Activated CD4-positive, alpha-beta T cell treated with anti-CD3 and anti-CD28 coated beads, Interleukin-2, amount 10 ng/mL, durations not matched to agents 7 days and 5 days (primary cell): ENCODE data around the gene LPCAT3. TPM values are rescaled to one million over a fixed set of nuclear protein-coding genes. Genes with fewer than 3 reads are reported as not detected.

Source experiments
- CTCF ChIA-PET: fragments of 350-600 bp; sonication (Branson Sonifier 250); formaldehyde crosslinking; loops from one replicate; lab custom pipeline; 2021; ENCODE audit warnings: antibody characterized with exemption; lab: Charles Lee
- POLR2A ChIA-PET: fragments of 350-600 bp; sonication (Branson Sonifier 250); formaldehyde crosslinking; loops from one replicate; lab custom pipeline; 2021; ENCODE audit warnings: antibody characterized with exemption; lab: Charles Lee
- DNase-seq: peaks from one replicate; pipeline ENCODE4 v3.0.0-alpha.2; 2020
- H3K27ac Mint-ChIP-seq: one replicate; pipeline ENCODE4 v1.8.0; 2021; ENCODE audit warnings: mild to moderate bottlenecking, moderate library complexity, mixed read lengths
- H3K27me3 Mint-ChIP-seq: one replicate; pipeline ENCODE4 v1.8.0; 2021; ENCODE audit warnings: mixed read lengths
- H3K36me3 Mint-ChIP-seq: one replicate; pipeline ENCODE4 v1.8.0; 2021; ENCODE audit warnings: low read depth, mixed read lengths
- H3K4me1 Mint-ChIP-seq: one replicate; pipeline ENCODE4 v1.8.0; 2021; ENCODE audit warnings: mixed read lengths
- H3K4me3 Mint-ChIP-seq: one replicate; pipeline ENCODE4 v1.8.0; 2021; ENCODE audit warnings: mild to moderate bottlenecking, moderate library complexity, mixed read lengths
- H3K9me3 Mint-ChIP-seq: one replicate; pipeline ENCODE4 v1.8.0; 2021; ENCODE audit warnings: mixed read lengths
- total RNA-seq, 2 experiments: library from RNA; stranded (reverse); gene quantifications; one replicate each; pipeline ENCODE4 v1.2.3, GENCODE V29; 2021

LPCAT3 gene
- total RNA-seq, 2 experiments from 2014 or later, result 36.8 to 45.4 TPM

- Mint-ChIP-seq H3K27ac (peak overlapping the region; percentile 95), H3K4me1 (peaks cover 92% of the 10 kb centered on the region), H3K9me3 (no peaks in the 10 kb centered on the region), H3K4me3 (peak overlapping the region; percentile 65), H3K27me3 (no peaks in the 10 kb centered on the region), H3K36me3 (peaks cover 66% of the 10 kb centered on the region)
- ChIA-PET CTCF (interaction anchor here (0.8 to 13.3 kb wide), 13 partner anchors 9 to 147 kb away, joined by 3 to 388 read pairs (median 4); partner anchors contain the start of genes C12orf57, PTPN6, RNU7-1 and SPSB2), POLR2A (interaction anchor here (3.3 kb wide), 1 partner anchor 15 kb away, joined by 36 read pairs; the partner anchor contains the start of genes C12orf57 and RNU7-1)
- DNase-seq, result no peak
Observed at GRCh38 chr12:6960593-6961277, 57.5 kb downstream of the LPCAT3 start.

GRCh38 chr12:6959805-6960592 is 58.3 kb downstream of the LPCAT3 start:
- no peak for DNase-seq
- H3K4me1 Mint-ChIP-seq, result peaks cover 92% of the 10 kb centered on the region
- H3K4me3 Mint-ChIP-seq, result peak overlapping the region; percentile 83
- H3K9me3 Mint-ChIP-seq, result no peaks in the 10 kb centered on the region
- H3K27ac Mint-ChIP-seq, result peak overlapping the region; percentile 95
- ChIA-PET CTCF (interaction anchor here (0.6 to 13.3 kb wide), 12 partner anchors 16 to 643 kb away, joined by 3 to 388 read pairs (median 5); partner anchors contain the start of genes C12orf57, PTPN6, RNU7-1 and SPSB2), POLR2A (interaction anchor here (1.4 to 3.6 kb wide), 3 partner anchors 9 to 15 kb away, joined by 3 to 36 read pairs (median 35); partner anchors contain the start of genes C12orf57, PTPN6 and RNU7-1)
- H3K36me3 Mint-ChIP-seq, result peaks cover 65% of the 10 kb centered on the region
- no peaks in the 10 kb centered on the region for H3K27me3 Mint-ChIP-seq

- Mint-ChIP-seq H3K36me3 (peaks cover 70% of the 10 kb centered on the region), H3K27ac (peak overlapping the region; percentile 93), H3K4me3 (peak overlapping the region; percentile 83), H3K9me3 (no peaks in the 10 kb centered on the region), H3K4me1 (peaks cover 92% of the 10 kb centered on the region), H3K27me3 (no peaks in the 10 kb centered on the region)
- ChIA-PET CTCF (interaction anchor here (0.6 to 13.3 kb wide), 10 partner anchors 15 to 644 kb away, joined by 3 to 388 read pairs (median 4); partner anchors contain the start of genes ATN1, C12orf57, PTPN6 and RNU7-1), POLR2A (interaction anchor here (0.6 to 3.6 kb wide), 3 partner anchors 8 to 124 kb away, joined by 3 to 35 read pairs (median 3); partner anchors contain the start of genes C12orf57, PTPN6 and RNU7-1)
- peak; percentile 80 for DNase-seq
Observed at GRCh38 chr12:6959058-6959804, 59.0 kb downstream of the LPCAT3 start.

GRCh38 chr12:6958609-6959057 is 59.6 kb downstream of the LPCAT3 start:
- CTCF ChIA-PET, result interaction anchor here (1.2 to 13.3 kb wide), 6 partner anchors 15 to 155 kb away, joined by 3 to 388 read pairs (median 6); partner anchors contain the start of genes ATN1, C12orf57, PTPN6 and RNU7-1
- Mint-ChIP-seq H3K27ac (peak overlapping the region; percentile 93), H3K27me3 (no peaks in the 10 kb centered on the region), H3K4me1 (peaks cover 92% of the 10 kb centered on the region), H3K9me3 (no peaks in the 10 kb centered on the region), H3K4me3 (peak overlapping the region; percentile 83), H3K36me3 (peaks cover 76% of the 10 kb centered on the region)
- no peak for DNase-seq
- POLR2A ChIA-PET, result interaction anchor here (0.6 to 3.6 kb wide), 4 partner anchors 8 to 124 kb away, joined by 3 to 35 read pairs (median 3); partner anchors contain the start of genes C12orf57, PTPN6 and RNU7-1

GRCh38 chr12:6957741-6958608 is 60.3 kb downstream of the LPCAT3 start:
- Mint-ChIP-seq H3K27ac (peak overlapping the region; percentile 93), H3K9me3 (no peaks in the 10 kb centered on the region), H3K27me3 (no peaks in the 10 kb centered on the region), H3K4me1 (peaks cover 92% of the 10 kb centered on the region), H3K4me3 (peak overlapping the region; percentile 83), H3K36me3 (peaks cover 82% of the 10 kb centered on the region)
- CTCF ChIA-PET, result interaction anchor here (0.9 to 13.3 kb wide), 11 partner anchors 14 to 228 kb away, joined by 3 to 388 read pairs (median 3); partner anchors contain the start of genes ATN1, C12orf57, MLF2 and PTPN6
- POLR2A ChIA-PET, result interaction anchor here (0.6 to 3.6 kb wide), 3 partner anchors 13 to 123 kb away, joined by 3 to 35 read pairs (median 3); partner anchors contain the start of genes C12orf57 and RNU7-1
- DNase-seq, result no peak

GRCh38 chr12:6957151-6957701 is 61.0 kb downstream of the LPCAT3 start:
- Mint-ChIP-seq H3K9me3 (no peaks in the 10 kb centered on the region), H3K27ac (peak overlapping the region; percentile 93), H3K4me3 (peak overlapping the region; percentile 39), H3K27me3 (no peaks in the 10 kb centered on the region), H3K36me3 (peaks cover 90% of the 10 kb centered on the region), H3K4me1 (peaks cover 86% of the 10 kb centered on the region)
- ChIA-PET CTCF (interaction anchor here (0.9 to 13.3 kb wide), 9 partner anchors 8 to 227 kb away, joined by 3 to 388 read pairs (median 3); partner anchors contain the start of genes C12orf57, MLF2, PTPN6 and RNU7-1), POLR2A (interaction anchor here (3.6 kb wide), 1 partner anchor 12 kb away, joined by 35 read pairs; the partner anchor contains the start of genes C12orf57 and RNU7-1)
- DNase-seq, result no peak

GRCh38 chr12:6956021-6956727 is 62.1 kb downstream of the LPCAT3 start:
- H3K36me3 Mint-ChIP-seq, result peaks cover 85% of the 10 kb centered on the region
- H3K4me3 Mint-ChIP-seq, result peak overlapping the region; percentile 39
- H3K27ac Mint-ChIP-seq, result peak overlapping the region; percentile 79
- H3K27me3 Mint-ChIP-seq, result no peaks in the 10 kb centered on the region
- peaks cover 76% of the 10 kb centered on the region for H3K4me1 Mint-ChIP-seq
- no peaks in the 10 kb centered on the region for H3K9me3 Mint-ChIP-seq
- ChIA-PET POLR2A (interaction anchor here (3.6 kb wide), 1 partner anchor 11 kb away, joined by 35 read pairs; the partner anchor contains the start of genes C12orf57 and RNU7-1), CTCF (interaction anchor here (0.6 to 13.3 kb wide), 5 partner anchors 9 to 203 kb away, joined by 3 to 388 read pairs (median 3); partner anchors contain the start of genes C12orf57, MLF2, PTPN6 and RNU7-1)
- DNase-seq, result no peak

- peak overlapping the region; percentile 98 for H3K27ac Mint-ChIP-seq
- ChIA-PET POLR2A (interaction anchor here (1.8 kb wide), 1 partner anchor 12 kb away, joined by 7 read pairs; the partner anchor contains the start of genes C12orf57 and RNU7-1), CTCF (interaction anchor here (0.6 to 13.3 kb wide), 6 partner anchors 9 to 154 kb away, joined by 3 to 388 read pairs (median 4); partner anchors contain the start of genes C12orf57, PTPN6 and RNU7-1)
- no peak for DNase-seq
- H3K4me3 Mint-ChIP-seq, result peak overlapping the region; percentile 7
- no peaks in the 10 kb centered on the region for H3K9me3 Mint-ChIP-seq
- H3K36me3 Mint-ChIP-seq, result peaks cover 78% of the 10 kb centered on the region
- H3K4me1 Mint-ChIP-seq, result peaks cover 72% of the 10 kb centered on the region
- H3K27me3 Mint-ChIP-seq, result no peaks in the 10 kb centered on the region
Observed at GRCh38 chr12:6955108-6956020, 62.9 kb downstream of the LPCAT3 start.
